ENCODE data around the gene SSTR3. TPM values are rescaled to one million over a fixed set of nuclear protein-coding genes. Genes with fewer than 3 reads are reported as not detected.

Gene SSTR3
- total and polyA plus RNA-seq, 11 donors = 0.07 TPM; not detected in 10

GRCh38 chr22:37184816-37185541 lies 27.3 kb downstream of the SSTR3 start:
- peak in 2 of 5 donors; percentile 15 to 26 for DNase-seq
- TF ChIP-seq CTCF (IDR thresholded peaks at IDR 0.05) = no peak
- TF ChIP-seq POLR2A (IDR thresholded peaks at IDR 0.05) = no peak
- Histone ChIP-seq H3K27ac (no peak overlapping the region), H3K4me3 (no peak overlapping the region), H3K36me3 (peaks cover 0 to 3% (median 0%) of the 10 kb centered on the region in 9 donors), H3K9me3 (no peaks in the 10 kb centered on the region), H3K4me1 (peaks cover 9 to 64% (median 37%) of the 10 kb centered on the region in 12 donors), H3K27me3 (no peaks in the 10 kb centered on the region)
- intact Hi-C loops (cut with DNase I) = no loop called here
- ATAC-seq = no peak
- 90 to 98% (median 92%) methylated on average over 14 to 18 of the region's 18 CpGs for WGBS, 4 donors

- DNase-seq (peak in 2 of 5 donors; percentile 21 to 24), ATAC-seq (no peak)
- intact Hi-C loops (cut with DNase I) = no loop called here
- H3K27ac ChIP-seq = no peak overlapping the region
- WGBS, 4 donors = 78 to 89% (median 84%) methylated on average over 6 to 12 of the region's 12 CpGs
- TF ChIP-seq CTCF (IDR thresholded peaks at IDR 0.05) (no peak), POLR2A (IDR thresholded peaks at IDR 0.05) (no peak)
- H3K4me1 ChIP-seq = peaks cover 9 to 60% (median 35%) of the 10 kb centered on the region in 12 donors
- no peaks in the 10 kb centered on the region for H3K9me3 ChIP-seq
- H3K27me3 ChIP-seq = no peaks in the 10 kb centered on the region
- no peak overlapping the region for H3K4me3 ChIP-seq
- peaks cover 0 to 3% (median 0%) of the 10 kb centered on the region in 9 donors for H3K36me3 ChIP-seq
Observed at GRCh38 chr22:37184380-37184755, 27.9 kb downstream of the SSTR3 start.

GRCh38 chr22:37183432-37184379 lies 28.6 kb downstream of the SSTR3 start:
- WGBS, 4 donors = 73 to 79% (median 77%) methylated on average over 11 to 17 of the region's 17 CpGs
- no peak overlapping the region for H3K27ac ChIP-seq
- DNase-seq = peak in 1 of 5 donors; percentile 24
- H3K4me1 ChIP-seq = peaks cover 9 to 59% (median 31%) of the 10 kb centered on the region in 12 donors
- H3K4me3 ChIP-seq = no peak overlapping the region
- intact Hi-C loops (cut with DNase I) = no loop called here
- peaks cover 0 to 3% (median 0%) of the 10 kb centered on the region in 9 donors for H3K36me3 ChIP-seq
- no peak for ATAC-seq
- TF ChIP-seq CTCF (IDR thresholded peaks at IDR 0.05) = no peak
- no peak for TF ChIP-seq POLR2A (IDR thresholded peaks at IDR 0.05)
- H3K9me3 ChIP-seq = no peaks in the 10 kb centered on the region
- H3K27me3 ChIP-seq = no peaks in the 10 kb centered on the region

- intact Hi-C loops (cut with DNase I) = no loop called here
- ATAC-seq (no peak), DNase-seq (peak in 2 of 5 donors; percentile 4 to 18)
- Histone ChIP-seq H3K4me3 (no peak overlapping the region), H3K36me3 (peaks cover 0 to 3% (median 0%) of the 10 kb centered on the region in 9 donors), H3K4me1 (peaks cover 6 to 59% (median 31%) of the 10 kb centered on the region in 12 donors), H3K27ac (no peak overlapping the region), H3K9me3 (no peaks in the 10 kb centered on the region), H3K27me3 (no peaks in the 10 kb centered on the region)
- TF ChIP-seq POLR2A (IDR thresholded peaks at IDR 0.05) = no peak
- no peak for TF ChIP-seq CTCF (IDR thresholded peaks at IDR 0.05)
- WGBS, 4 donors = 78 to 100% (median 85%) methylated on average over 3 of the region's 3 CpGs
Observed at GRCh38 chr22:37182949-37183245, 29.4 kb downstream of the SSTR3 start.
